ENCODE measurements around the gene LRP1B. TPM values are rescaled to one million over a fixed set of nuclear protein-coding genes. Genes with fewer than 3 reads are reported as not detected.
"Not testable (repeated sequence)": the region's sequence is repeated elsewhere in the genome, so short reads cannot be mapped to it uniquely, and the experiment has no call there.

The LRP1B gene
- total RNA-seq, 1 donor from 2014 or later, result 0.54 TPM

DNA sequence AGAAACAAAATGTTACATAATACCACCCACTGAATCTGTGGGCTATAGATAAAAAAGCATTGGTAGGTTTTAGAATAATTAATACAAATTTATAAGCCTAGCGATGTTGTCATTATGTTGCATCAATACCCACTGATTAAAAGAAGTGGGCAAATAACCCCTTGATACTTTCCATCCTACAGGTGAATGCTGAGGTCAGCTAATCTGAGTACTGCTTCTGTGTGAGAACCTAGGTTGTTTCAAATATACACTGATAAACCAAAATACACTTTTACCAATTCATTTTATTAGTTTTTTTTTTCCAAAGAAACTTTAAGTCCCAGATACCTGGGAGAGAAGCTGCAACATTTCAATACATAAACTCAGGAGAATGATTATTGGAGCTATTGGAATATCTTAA is 948.6 kb downstream of the LRP1B start:
- Mint-ChIP-seq H3K4me1 (peaks cover 10% of the 10 kb centered on the region), H3K9me3 (peaks cover 3% of the 10 kb centered on the region)

GRCh38 chr2:141169117-141169516 is 961.7 kb downstream of the LRP1B start:
- not testable (repeated sequence) for H3K27ac Mint-ChIP-seq (ENCODE audit: unreplicated experiment); H3K36me3 Mint-ChIP-seq (ENCODE audit: low read depth); H3K4me3 Mint-ChIP-seq; DNase-seq (ENCODE audit: low read depth, low spot score); H3K27me3 Mint-ChIP-seq (ENCODE audit: low read depth); H3K9me3 Mint-ChIP-seq; H3K4me1 Mint-ChIP-seq

More for the DNA sequence above, 948.6 kb downstream of the LRP1B start:
- Mint-ChIP-seq H3K27me3 (ENCODE audit: low read depth) (no peaks in the 10 kb centered on the region), H3K27ac (ENCODE audit: unreplicated experiment) (no peak overlapping the region), H3K4me3 (no peak overlapping the region), H3K36me3 (ENCODE audit: low read depth) (no peaks in the 10 kb centered on the region)
- DNase-seq (ENCODE audit: low read depth, low spot score), result no peak
- TF ChIP-seq, protein P1, sequence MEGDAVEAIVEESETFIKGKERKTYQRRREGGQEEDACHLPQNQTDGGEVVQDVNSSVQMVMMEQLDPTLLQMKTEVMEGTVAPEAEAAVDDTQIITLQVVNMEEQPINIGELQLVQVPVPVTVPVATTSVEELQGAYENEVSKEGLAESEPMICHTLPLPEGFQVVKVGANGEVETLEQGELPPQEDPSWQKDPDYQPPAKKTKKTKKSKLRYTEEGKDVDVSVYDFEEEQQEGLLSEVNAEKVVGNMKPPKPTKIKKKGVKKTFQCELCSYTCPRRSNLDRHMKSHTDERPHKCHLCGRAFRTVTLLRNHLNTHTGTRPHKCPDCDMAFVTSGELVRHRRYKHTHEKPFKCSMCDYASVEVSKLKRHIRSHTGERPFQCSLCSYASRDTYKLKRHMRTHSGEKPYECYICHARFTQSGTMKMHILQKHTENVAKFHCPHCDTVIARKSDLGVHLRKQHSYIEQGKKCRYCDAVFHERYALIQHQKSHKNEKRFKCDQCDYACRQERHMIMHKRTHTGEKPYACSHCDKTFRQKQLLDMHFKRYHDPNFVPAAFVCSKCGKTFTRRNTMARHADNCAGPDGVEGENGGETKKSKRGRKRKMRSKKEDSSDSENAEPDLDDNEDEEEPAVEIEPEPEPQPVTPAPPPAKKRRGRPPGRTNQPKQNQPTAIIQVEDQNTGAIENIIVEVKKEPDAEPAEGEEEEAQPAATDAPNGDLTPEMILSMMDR (conservative IDR thresholded peaks at IDR 0.05), result no peak

GRCh38 chr2:141162314-141162713 is 968.5 kb downstream of the LRP1B start:
- Mint-ChIP-seq H3K4me3 (no peak overlapping the region), H3K27ac (ENCODE audit: unreplicated experiment) (no peak overlapping the region), H3K4me1 (no peaks in the 10 kb centered on the region), H3K36me3 (ENCODE audit: low read depth) (no peaks in the 10 kb centered on the region), H3K27me3 (ENCODE audit: low read depth) (no peaks in the 10 kb centered on the region), H3K9me3 (peaks cover 2% of the 10 kb centered on the region)
- TF ChIP-seq, protein P1 (conservative IDR thresholded peaks at IDR 0.05), result no peak
- no peak for DNase-seq (ENCODE audit: low read depth, low spot score)

- no peak for DNase-seq (ENCODE audit: low read depth, low spot score)
- Mint-ChIP-seq H3K9me3 (no peaks in the 10 kb centered on the region), H3K4me3 (no peak overlapping the region), H3K27me3 (ENCODE audit: low read depth) (no peaks in the 10 kb centered on the region), H3K27ac (ENCODE audit: unreplicated experiment) (no peak overlapping the region), H3K36me3 (ENCODE audit: low read depth) (no peaks in the 10 kb centered on the region), H3K4me1 (no peaks in the 10 kb centered on the region)
- TF ChIP-seq, protein P1 (conservative IDR thresholded peaks at IDR 0.05), result no peak
Observed at GRCh38 chr2:141151611-141152286, 979.1 kb downstream of the LRP1B start.

GRCh38 chr2:141142025-141142424 is 988.8 kb downstream of the LRP1B start:
- TF ChIP-seq, protein P1 (conservative IDR thresholded peaks at IDR 0.05), result no peak
- Mint-ChIP-seq H3K27ac (ENCODE audit: unreplicated experiment) (no peak overlapping the region), H3K4me3 (no peak overlapping the region), H3K9me3 (no peaks in the 10 kb centered on the region), H3K27me3 (ENCODE audit: low read depth) (no peaks in the 10 kb centered on the region), H3K4me1 (no peaks in the 10 kb centered on the region), H3K36me3 (ENCODE audit: low read depth) (no peaks in the 10 kb centered on the region)
- DNase-seq (ENCODE audit: low read depth, low spot score), result no peak

DNA sequence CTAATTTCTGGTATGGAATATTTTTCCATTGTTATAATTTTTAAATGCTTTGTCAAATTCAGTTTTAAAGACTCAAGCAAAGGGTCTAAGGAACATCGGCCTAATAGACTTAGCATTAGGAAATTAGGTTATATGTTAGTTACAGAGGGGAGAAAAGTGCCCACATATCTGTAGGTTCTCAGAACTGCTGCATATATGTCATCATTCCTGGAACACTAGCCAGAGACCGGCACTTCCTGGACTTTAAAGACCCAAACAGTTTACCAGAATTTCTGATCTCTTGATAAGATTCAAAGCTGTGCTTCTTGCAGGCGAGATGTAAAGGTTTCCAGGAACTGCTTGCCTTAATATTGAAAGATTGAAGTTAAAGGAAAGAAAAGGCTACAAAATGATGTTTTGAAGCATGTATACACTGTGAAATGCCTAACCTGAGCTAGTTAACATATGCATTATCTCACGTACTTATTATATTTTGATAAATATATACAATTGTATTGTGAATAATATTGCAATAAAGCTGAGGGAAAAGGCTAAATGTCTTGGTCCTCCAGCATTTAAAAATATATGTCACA is 993.6 kb downstream of the LRP1B start:
- Mint-ChIP-seq H3K27ac (ENCODE audit: unreplicated experiment) (no peak overlapping the region), H3K36me3 (ENCODE audit: low read depth) (no peaks in the 10 kb centered on the region), H3K27me3 (ENCODE audit: low read depth) (no peaks in the 10 kb centered on the region), H3K9me3 (peaks cover 2% of the 10 kb centered on the region), H3K4me1 (no peaks in the 10 kb centered on the region), H3K4me3 (no peak overlapping the region)
- TF ChIP-seq, protein P1 (conservative IDR thresholded peaks at IDR 0.05), result no peak
- no peak for DNase-seq (ENCODE audit: low read depth, low spot score)

All from neural crest cell (in vitro differentiated cells).